Right renal pelvis (tissue), 4 donors: ENCODE results near the gene DPYSL4. TPM values are rescaled to one million over a fixed set of nuclear protein-coding genes. Genes with fewer than 3 reads are reported as not detected.

ENCODE experiments used
- DNase-seq, 4 donors: peaks; one replicate each; pipeline ENCODE4 v3.0.0-alpha.2; 2013; ENCODE audit warnings: low read depth in 4 of 4, low spot score in 3 of 4, missing footprints in 1 of 4
- polyA plus RNA-seq, 4 donors: library from polyadenylated mRNA; unstranded; fragments of 120-200 nt; gene quantifications; one replicate each; pipeline ENCODE4 v1.2.1, GENCODE V29; 2013; ENCODE audit not compliant: insufficient read length in 4 of 4

The DPYSL4 gene
- polyA plus RNA-seq, 4 donors, result 12.2 to 22.5 (median 15.0) TPM

- DNase-seq, result no peak
These were observed 6.4 kb downstream of the DPYSL4 start for GRCh38 chr10:132192991-132193665.

GRCh38 chr10:132193907-132194552 is 7.3 kb downstream of the DPYSL4 start:
- no peak for DNase-seq

DNA sequence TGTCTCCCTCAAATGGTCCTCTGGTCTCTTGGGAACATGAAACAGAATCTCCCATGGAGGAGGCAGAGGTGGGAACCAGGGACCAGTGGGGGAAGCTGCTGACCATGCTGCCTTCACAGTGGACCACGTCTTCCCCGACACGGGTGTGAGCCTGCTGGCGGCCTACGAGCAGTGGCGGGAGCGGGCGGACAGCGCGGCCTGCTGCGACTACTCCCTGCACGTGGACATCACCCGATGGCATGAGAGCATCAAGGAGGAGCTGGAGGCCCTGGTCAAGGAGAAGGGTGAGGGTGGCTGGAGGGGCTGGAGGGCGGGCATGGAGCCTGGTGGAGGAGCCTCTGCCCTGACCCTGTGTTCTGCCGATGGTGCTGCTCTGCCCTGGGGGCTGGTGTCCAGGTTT is 8.0 kb downstream of the DPYSL4 start:
- no peak for DNase-seq

DNA sequence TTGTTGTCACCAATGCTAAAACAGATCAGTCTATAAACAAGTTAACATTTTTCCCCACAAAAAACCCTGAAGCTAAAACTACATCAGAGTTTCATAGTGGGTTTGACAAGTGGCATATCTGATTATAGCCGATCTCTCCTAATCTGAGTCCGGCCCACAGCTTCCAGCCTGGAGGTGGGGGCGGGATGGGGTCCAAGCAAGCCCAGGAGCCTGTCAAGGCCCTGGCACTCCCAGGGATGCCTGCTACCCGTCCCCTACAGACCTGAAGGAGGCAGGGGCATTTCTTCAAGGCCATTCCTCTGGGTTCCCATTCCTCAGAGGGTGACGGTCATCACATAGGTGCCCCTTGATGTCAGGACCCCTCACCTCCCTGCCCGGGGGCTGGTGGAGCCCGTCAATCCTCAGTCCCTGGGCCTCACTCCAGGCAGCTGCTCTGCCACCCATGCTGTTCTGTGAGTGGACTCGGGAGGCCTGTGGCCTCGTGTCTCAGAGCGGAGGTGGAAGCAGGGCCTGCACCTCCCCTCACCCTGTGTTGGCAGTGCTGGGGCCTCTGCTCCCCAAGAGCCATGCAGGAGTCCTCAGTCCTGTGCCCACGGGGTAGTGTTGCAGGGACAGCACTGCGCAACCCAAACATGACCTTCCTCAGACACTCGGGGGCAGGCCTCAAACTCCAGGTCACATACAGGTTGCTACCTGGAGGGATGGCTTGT is 8.8 kb downstream of the DPYSL4 start:
- DNase-seq, result no peak

- DNase-seq, result no peak
These were observed 9.7 kb downstream of the DPYSL4 start for GRCh38 chr10:132196178-132197113.

DNA sequence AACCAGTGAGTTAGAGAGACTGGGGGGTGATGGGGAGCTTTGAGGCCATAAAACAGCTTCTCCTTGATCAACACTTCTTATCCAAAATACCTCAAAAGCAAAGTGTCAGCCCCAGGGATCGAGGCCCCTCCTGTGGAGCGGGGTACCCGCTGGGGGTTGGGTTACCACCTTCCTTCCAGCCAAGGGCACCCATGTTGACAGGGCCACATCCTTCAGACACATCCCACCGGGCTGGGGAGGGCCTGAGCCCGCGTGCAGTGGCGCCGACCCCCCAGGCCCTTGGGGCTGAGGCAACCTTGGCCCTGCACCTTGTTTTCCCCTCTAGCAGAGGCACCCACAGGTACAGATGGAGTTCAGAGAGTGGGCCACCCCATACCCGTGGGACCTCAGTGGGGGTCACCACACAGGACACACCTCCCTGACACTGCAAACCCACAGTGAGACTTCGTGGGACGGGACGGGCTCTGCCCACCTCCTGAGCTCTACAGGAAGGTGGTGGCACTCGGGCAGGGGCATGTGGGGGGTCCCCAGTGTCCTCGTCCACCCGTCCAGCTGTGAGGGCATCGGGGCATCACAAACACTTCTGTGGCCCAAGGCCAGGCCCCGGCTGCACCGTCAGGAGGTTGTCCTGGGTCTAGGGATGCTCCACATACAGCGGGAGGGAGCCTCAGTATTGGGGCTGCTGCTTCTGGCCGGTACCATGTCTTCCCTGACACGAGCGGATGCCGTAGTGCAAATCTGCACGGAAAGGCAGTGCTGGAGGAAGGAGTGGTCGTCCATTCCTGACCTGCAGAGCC is 10.7 kb downstream of the DPYSL4 start:
- no peak for DNase-seq

DNA sequence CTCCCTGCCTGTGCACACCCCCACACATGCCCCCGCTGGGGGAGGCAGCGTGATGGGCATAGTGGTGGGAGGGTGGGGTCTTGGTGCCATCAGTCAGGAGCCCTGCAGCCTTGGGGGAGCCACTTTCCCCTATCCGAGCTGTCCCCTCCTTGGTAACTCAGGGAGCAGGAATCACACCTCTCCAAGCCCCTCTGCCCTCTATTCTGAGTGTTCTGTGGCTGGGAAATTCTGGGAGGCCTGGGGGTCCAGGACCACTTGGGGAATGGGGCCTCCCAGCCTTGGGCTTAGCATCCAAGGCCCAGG is 11.3 kb downstream of the DPYSL4 start:
- DNase-seq, result no peak

GRCh38 chr10:132198381-132199181 is 11.8 kb downstream of the DPYSL4 start:
- no peak for DNase-seq

GRCh38 chr10:132199268-132199853 is 12.6 kb downstream of the DPYSL4 start:
- DNase-seq, result no peak

DNA sequence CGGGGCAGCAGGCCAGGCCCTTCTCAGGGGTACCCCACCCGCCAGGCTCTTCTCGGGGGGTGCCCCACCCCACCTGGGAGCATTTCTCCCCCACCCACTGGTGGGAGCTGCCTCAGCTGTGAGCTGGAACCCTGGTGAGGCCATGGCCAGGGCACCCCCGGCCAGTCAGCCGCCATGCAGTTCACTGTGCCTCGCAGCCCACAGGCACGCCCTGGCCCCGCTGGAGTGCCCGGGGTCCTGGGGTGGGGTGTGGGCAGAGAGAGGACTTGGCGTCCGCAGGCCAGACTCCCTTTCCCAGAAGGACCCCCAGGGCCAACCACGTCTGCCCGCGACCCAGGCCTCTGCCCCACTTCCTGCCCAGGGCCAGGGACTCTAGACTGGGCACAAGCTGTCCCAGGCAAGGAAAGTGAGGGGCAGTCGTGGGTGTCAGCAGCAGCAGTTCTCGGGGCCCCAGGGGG is 13.1 kb downstream of the DPYSL4 start:
- no peak for DNase-seq

- no peak for DNase-seq
These were observed 13.8 kb downstream of the DPYSL4 start for GRCh38 chr10:132200344-132201110.

DNA sequence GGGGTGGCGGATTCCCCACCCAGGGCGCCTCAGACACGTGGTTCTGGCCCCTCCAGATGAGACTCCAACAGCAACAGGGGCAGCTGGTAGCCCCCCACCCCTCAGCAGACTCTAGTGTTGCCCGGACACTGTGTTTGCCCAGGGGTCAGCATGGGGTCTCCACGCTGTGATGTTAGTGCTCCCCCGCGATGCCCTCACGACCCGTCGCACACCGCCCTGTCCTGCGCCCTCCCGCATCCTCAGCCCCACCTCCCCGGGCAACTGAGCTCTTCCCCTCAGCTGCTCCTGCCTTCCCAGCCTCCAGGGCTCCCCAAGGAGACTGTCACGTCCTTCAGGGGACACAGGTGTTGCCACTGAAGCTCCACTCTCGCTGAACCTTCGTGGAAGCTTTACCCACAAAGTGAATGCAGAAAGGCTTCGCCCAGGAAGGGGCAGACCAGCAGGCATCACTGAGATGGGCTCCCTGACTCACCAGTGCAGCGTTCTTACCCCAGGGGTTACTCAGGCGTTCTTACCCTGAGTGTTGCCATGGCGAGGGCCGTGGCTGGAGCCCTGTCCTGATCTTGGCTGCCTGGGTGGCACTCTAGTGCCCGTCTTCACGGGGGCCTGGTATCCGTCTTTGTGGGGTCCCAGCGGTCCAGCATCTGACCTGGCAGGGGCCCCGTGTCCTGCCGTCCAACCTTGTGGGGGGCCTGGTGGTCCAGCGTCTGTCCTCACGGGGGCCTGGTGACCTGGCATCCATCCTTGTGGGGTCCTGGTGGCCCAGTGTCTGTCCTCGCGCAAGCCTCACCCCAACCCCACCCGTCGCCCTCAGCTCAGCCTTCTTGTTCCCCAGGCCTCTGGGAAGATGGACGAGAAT is 14.6 kb downstream of the DPYSL4 start:
- no peak for DNase-seq

- DNase-seq, result no peak
These were observed 15.6 kb downstream of the DPYSL4 start for GRCh38 chr10:132202070-132202970.

DNA sequence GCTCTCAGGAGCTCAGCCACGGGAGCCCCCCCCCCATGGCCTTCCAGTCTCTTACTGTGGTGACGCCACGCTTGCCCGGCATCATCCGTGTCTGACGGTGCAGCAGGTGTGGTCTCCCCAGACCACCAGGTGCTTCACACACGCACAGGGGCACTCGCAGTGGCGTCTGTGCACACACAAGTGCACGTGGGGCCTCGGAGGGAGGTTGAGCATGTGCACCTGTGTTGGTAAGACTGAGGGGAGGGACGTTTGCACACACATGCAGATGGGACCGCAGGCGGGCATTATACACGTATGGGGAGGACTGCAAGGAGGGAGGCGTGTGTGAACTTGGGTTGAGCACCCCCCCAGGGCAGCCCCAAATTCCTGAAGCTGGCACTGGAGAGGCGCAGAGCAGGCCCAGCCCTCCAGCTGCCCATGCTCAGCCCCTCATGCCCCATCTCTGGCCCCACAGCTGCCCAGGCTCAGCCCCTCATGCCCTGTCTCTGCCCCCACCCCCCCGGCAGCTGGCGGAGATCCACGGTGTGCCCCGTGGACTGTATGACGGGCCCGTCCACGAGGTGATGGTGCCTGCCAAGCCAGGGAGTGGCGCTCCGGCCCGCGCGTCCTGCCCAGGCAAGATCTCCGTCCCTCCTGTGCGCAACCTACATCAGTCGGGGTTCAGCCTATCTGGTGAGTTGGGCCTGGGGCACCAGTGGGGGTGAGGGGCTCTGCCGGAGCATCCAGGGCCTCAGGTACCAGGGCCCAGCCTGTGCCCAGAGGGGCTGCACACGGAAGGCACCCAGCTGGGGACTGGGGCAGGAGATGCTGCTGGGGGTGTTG is 16.7 kb downstream of the DPYSL4 start:
- no peak for DNase-seq

- no peak for DNase-seq
These were observed 17.5 kb downstream of the DPYSL4 start for GRCh38 chr10:132204078-132204780.
